Tibial nerve (tissue), 4 donors: ENCODE measurements around the gene HSF2.

Experiments
- CTCF ChIP-seq, 5 experiments: fragments of 200-600 bp in 3 of 5; fragments of 450-650 bp in 2 of 5; sonication (generic) in 3 of 5; IDR thresholded peaks; one replicate each; pipeline ENCODE4 v1.5.1; 2016 to 2019; ENCODE audit warnings: antibody characterized with exemption in 5 of 5, mild to moderate bottlenecking in 3 of 5, moderate library complexity in 2 of 5
- EP300 ChIP-seq, 2 donors: sonication (generic); formaldehyde crosslinking; IDR thresholded peaks; one replicate each; pipeline ENCODE4 v1.6.1; 2017; ENCODE audit warnings: antibody characterized with exemption in 2 of 2, mild to moderate bottlenecking in 1 of 2
- POLR2A ChIP-seq, 2 donors: fragments of 450-650 bp; IDR thresholded peaks; one replicate each; pipeline ENCODE4 v1.6.1; 2017; ENCODE audit warnings: antibody characterized with exemption in 2 of 2, mild to moderate bottlenecking in 2 of 2, moderate library complexity in 2 of 2

DNA sequence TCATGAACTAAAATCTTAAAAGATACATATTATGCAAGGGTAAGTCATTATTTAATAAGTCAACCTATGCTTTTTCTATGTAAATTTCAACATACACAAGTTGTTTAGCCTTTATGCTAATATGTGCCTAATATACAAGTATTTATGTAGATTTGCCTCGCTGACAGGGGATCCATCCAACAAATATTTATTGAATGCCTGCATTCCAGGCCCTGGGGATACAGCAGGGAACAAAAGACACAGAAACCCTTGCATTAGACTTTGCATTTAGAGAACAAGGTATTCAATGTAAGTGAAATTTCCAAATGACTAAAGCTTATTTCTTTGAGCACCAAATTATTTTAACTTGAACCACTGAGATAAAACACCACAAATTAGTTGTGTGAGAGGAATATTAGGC lies 53.1 kb downstream of the HSF2 start:
- TF ChIP-seq CTCF (IDR thresholded peaks at IDR 0.05) (no peak), EP300 (IDR thresholded peaks at IDR 0.05) (no peak), POLR2A (IDR thresholded peaks at IDR 0.05) (no peak)
